Chondrocyte (in vitro differentiated cells): ENCODE data around the gene IRF9. TPM values are rescaled to one million over a fixed set of nuclear protein-coding genes. Genes with fewer than 3 reads are reported as not detected.
A peak's percentile ranks its signal among the peaks of the same experiment; 100 is the strongest.

ENCODE experiments used
- DNase-seq: peaks from one replicate; pipeline ENCODE4 v3.0.0; 2021; ENCODE audit warnings: mixed read lengths, low spot score
- H3K27ac Mint-ChIP-seq: one replicate; pipeline ENCODE4 v1.8.0; 2021; ENCODE audit warnings: mild to moderate bottlenecking, moderate library complexity, mixed read lengths; ENCODE audit not compliant: unreplicated experiment
- H3K27me3 Mint-ChIP-seq: 2 replicates; pipeline ENCODE4 v1.8.0; 2021; ENCODE audit warnings: low read depth, mixed read lengths
- H3K36me3 Mint-ChIP-seq: 2 replicates; pipeline ENCODE4 v1.8.0; 2021; ENCODE audit warnings: low read depth, mixed read lengths
- H3K4me1 Mint-ChIP-seq: 2 replicates; pipeline ENCODE4 v1.8.0; 2021; ENCODE audit warnings: low read depth, mild to moderate bottlenecking, mixed read lengths
- H3K4me3 Mint-ChIP-seq: one replicate; pipeline ENCODE4 v1.8.0; 2021; ENCODE audit warnings: mild to moderate bottlenecking, moderate library complexity, mixed read lengths; ENCODE audit not compliant: unreplicated experiment
- H3K9me3 Mint-ChIP-seq: 2 replicates; pipeline ENCODE4 v1.8.0; 2021; ENCODE audit warnings: low read depth, mixed read lengths
- CTCF ChIP-seq: fragments of 200-600 bp; sonication (generic); IDR thresholded peaks from 2 replicates; pipeline ENCODE4 v1.5.0; 2021; ENCODE audit warnings: antibody characterized with exemption, mild to moderate bottlenecking, moderate library complexity
- total RNA-seq: library from RNA; stranded (reverse); gene quantifications from 3 replicates; pipeline ENCODE4 v1.2.1, GENCODE V29; 2021

The IRF9 gene
- total RNA-seq, 1 donor from 2014 or later = 38.4 TPM

GRCh38 chr14:24184104-24184970, 23.3 kb downstream of the IRF9 start:
- no peak for TF ChIP-seq CTCF
- Mint-ChIP-seq H3K36me3 (peaks cover 13% of the 10 kb centered on the region), H3K4me3 (no peak overlapping the region)

GRCh38 chr14:24185026-24185425, 24.0 kb downstream of the IRF9 start:
- no peak overlapping the region for H3K27ac Mint-ChIP-seq
- H3K27me3 Mint-ChIP-seq = no peaks in the 10 kb centered on the region
- H3K4me1 Mint-ChIP-seq = peaks cover 20% of the 10 kb centered on the region
- no peak for DNase-seq
- H3K36me3 Mint-ChIP-seq = peaks cover 13% of the 10 kb centered on the region
- no peak for TF ChIP-seq CTCF
- H3K4me3 Mint-ChIP-seq = no peak overlapping the region
- no peaks in the 10 kb centered on the region for H3K9me3 Mint-ChIP-seq

More at GRCh38 chr14:24184104-24184970, 23.3 kb downstream of the IRF9 start:
- no peaks in the 10 kb centered on the region for H3K9me3 Mint-ChIP-seq
- no peak for DNase-seq
- H3K27ac Mint-ChIP-seq = no peak overlapping the region
- H3K4me1 Mint-ChIP-seq = peaks cover 17% of the 10 kb centered on the region
- H3K27me3 Mint-ChIP-seq = no peaks in the 10 kb centered on the region

- Mint-ChIP-seq H3K4me3 (no peak overlapping the region), H3K27ac (no peak overlapping the region), H3K4me1 (peaks cover 20% of the 10 kb centered on the region), H3K27me3 (no peaks in the 10 kb centered on the region), H3K36me3 (peaks cover 13% of the 10 kb centered on the region), H3K9me3 (no peaks in the 10 kb centered on the region)
- DNase-seq = no peak
- no peak for TF ChIP-seq CTCF
Measured at GRCh38 chr14:24185741-24186140, 24.7 kb downstream of the IRF9 start.

- peak overlapping the region; percentile 84 for H3K4me3 Mint-ChIP-seq
- H3K4me1 Mint-ChIP-seq = peaks cover 20% of the 10 kb centered on the region
- H3K27me3 Mint-ChIP-seq = no peaks in the 10 kb centered on the region
- no peak overlapping the region for H3K27ac Mint-ChIP-seq
- H3K36me3 Mint-ChIP-seq = peaks cover 12% of the 10 kb centered on the region
- H3K9me3 Mint-ChIP-seq = no peaks in the 10 kb centered on the region
- no peak for DNase-seq
- TF ChIP-seq CTCF = no peak
Measured at GRCh38 chr14:24186831-24187538, 25.9 kb downstream of the IRF9 start.

- Mint-ChIP-seq H3K36me3 (peaks cover 11% of the 10 kb centered on the region), H3K4me3 (peak overlapping the region; percentile 84), H3K27ac (no peak overlapping the region), H3K9me3 (no peaks in the 10 kb centered on the region), H3K4me1 (peaks cover 22% of the 10 kb centered on the region), H3K27me3 (no peaks in the 10 kb centered on the region)
- no peak for TF ChIP-seq CTCF
- no peak for DNase-seq
Measured at GRCh38 chr14:24187539-24187915, 26.5 kb downstream of the IRF9 start.
